Activated gamma-delta T cell treated with anti-CD3 and anti-CD28 coated beads, Interleukin-2, amount 50 U/mL, for 16 hours (primary cell): ENCODE data around the gene SLC22A3.
"Not testable (repeated sequence)": the region's sequence is repeated elsewhere in the genome, so short reads cannot be mapped to it uniquely, and the experiment has no call there.

ENCODE experiments used
- DNase-seq: peaks from one replicate; pipeline ENCODE4 v3.0.0-alpha.2; 2020; ENCODE audit warnings: low read depth

The SLC22A3 gene

GRCh38 chr6:160445130-160445529, 97.0 kb downstream of the SLC22A3 start:
- no peak for DNase-seq

DNA sequence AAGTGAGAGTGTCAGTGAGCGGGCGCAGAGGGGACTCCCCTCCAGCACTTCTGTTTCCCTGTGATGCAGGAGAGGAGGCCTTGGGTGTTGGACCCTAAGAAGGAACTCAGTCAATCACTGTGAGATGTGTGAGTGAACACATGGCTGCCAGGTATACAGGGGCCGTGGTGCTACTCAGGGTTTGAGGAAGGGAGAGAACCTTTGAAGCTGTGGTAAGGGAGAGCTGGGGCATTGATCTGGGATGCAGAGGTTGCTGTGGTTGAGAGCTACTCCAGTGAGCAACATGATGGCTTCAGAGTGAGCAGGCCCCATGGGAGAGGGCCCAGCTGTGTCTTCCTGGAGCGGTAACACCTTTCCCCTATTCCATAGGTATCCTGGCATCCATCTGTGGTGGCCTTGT, 99.2 kb downstream of the SLC22A3 start:
- no peak for DNase-seq

DNA sequence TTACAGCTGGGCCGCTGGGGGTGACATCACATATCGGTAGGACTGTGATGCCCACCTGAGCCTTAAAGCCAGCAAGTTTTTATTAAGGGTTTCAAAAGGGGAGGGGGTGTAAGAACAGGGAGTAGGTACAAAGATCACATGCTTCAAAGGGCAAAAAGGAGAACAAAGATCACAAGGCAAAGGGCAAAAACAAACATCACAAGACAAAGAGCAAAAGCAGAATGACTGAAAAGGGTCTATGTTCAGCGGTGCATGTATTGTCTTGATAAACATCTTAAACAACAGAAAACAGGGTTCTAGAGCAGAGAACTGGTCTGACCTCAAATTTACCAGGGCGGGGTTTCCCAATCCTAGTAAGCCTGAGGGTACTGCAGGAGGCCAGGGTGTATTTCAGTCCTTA, 101.6 kb downstream of the SLC22A3 start:
- DNase-seq: not testable (repeated sequence)

- no peak for DNase-seq
Measured at GRCh38 chr6:160450849-160451248, 102.7 kb downstream of the SLC22A3 start.

DNA sequence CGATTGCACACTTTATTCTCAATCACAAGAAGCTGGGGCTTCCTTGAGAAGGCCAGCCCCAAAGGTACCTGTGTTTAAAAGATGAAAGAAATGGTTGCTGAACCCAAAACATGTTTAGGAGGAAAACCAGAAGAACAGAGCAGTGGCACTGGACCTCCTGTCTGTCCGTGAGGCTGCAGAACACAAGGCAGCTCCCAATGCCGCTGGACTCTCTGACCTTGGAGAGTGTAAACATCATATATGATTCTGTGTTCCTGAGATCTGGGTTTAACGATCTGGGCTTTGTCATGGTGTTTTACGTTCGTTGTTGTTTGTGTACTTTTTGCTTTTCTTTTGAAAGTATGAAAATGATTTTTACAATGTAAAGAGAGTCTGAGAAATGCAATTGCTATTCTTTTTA, 106.1 kb downstream of the SLC22A3 start:
- no peak for DNase-seq

DNA sequence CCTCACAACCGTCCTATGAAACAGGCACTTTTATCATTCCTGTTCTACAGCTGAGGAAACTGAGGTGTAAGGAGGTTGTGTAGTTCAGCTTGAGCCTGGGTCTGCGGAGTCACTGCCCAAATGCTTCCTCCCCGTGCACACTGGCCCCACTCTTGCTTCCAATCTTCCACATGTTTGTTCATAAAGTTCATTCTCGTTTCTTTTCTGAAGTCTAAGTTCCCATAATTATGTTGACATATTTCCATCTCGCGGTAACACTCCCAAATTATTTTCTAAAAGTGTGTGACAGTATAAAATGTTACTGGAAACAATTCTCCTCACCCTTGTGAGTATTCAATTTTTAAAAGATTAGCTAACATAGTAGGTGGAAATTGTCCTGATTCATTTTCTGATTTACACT, 106.9 kb downstream of the SLC22A3 start:
- no peak for DNase-seq

GRCh38 chr6:160455541-160456213, 107.5 kb downstream of the SLC22A3 start:
- peak; percentile 64 for DNase-seq

DNA sequence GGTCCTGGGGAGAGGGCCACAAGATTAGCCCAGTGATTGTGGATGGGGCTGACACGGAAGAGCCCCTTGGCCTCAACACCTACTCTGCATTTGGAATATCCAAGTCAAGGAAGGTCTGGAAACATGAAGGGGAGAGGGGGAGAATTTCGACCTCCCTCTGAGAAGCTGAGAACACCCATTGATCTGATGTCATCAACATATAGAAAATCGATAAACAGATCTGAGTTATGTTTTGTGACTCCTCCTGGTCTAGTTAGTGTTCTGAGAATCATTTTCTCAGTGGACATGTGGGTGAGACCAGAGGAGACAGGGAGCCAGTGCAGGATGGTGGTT, 108.0 kb downstream of the SLC22A3 start:
- no peak for DNase-seq

DNA sequence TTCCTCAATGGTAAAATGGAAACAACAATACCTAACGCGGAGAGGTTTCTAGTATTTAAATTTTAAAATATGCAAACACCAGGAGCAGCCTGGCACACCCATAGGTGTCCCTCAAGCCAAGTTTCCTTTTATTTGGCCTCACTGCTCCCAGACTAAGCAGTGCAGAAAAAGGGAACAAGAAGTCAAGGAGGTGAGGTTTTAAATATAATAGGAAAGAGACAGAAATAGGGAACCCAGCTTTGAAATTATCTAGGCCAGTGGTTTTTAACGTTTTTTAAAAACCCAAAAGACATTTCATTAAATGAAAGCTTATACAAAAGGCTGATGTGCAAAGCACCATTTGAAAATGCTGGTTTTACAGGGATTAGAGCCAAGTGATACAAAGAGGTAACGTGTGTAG, 109.6 kb downstream of the SLC22A3 start:
- no peak for DNase-seq

GRCh38 chr6:160461641-160462040, 113.5 kb downstream of the SLC22A3 start:
- DNase-seq: no peak

DNA sequence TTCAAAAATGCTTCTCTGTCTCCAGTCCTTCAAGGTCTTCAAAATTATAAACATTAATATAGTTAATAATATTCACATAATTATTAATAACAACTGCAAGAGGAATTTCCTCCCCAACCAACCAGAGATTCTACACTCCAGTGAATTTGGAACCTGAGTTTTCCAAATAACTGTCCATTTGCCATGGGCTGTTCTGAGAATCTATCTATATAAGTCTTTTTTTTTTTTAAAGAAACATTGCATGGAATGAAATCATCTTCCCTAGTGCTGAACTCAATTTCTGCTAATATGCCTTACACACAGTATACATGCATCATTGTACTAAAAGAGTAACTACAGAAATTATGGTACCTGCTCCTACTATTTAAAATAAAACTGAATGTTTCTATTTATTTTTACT, 113.9 kb downstream of the SLC22A3 start:
- no peak for DNase-seq

GRCh38 chr6:160462551-160463109, 114.5 kb downstream of the SLC22A3 start:
- DNase-seq: peak; percentile 47

GRCh38 chr6:160464744-160465143, 116.6 kb downstream of the SLC22A3 start:
- DNase-seq: no peak

DNA sequence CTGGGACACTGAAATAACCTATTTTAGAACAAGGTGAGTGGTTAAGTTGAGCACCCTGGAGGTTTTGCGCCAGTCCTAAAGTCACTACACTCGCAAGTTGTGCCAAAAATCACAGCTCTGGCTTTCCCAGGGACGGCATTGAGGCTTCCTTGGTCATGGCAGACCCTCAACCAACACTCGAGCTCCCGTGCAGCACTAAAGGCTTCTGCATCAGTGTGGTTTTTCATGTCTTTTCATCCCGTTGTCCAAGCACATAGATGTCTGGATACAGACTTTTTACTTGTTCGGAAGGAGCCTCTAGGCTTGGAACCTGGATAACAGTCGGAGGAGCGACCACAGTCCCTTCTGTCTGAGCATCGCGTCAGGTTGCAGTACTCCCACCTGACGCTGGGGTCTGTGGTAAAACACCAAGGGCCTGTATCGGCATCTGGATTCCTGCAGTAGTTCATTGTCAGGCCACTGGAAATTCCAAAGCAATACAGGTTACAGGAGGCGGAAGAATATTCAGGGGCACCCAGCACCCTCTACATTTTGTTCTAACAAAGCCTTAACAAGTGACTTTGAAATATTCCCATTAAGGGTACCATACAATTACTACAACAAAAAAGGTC, 119.2 kb downstream of the SLC22A3 start:
- not testable (repeated sequence) for DNase-seq

DNA sequence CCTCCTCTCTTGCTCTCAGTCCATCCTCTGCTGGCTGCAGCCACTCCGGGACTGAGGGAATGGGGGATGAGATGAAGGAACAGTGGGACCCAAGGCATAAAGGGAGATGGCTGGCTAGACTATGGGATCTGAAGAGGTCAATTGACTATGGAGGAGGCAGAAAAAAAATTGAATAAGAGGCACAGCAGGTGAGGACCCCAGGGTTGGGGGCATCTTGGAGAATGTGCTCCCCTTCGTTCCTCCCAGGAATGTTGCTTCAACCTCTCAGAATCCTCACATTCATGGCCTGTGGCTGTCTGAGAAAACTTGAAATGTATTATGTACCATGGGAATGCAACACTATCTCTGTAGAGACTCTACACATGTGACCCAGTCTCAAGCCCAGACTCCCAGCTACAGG, 121.0 kb downstream of the SLC22A3 start:
- no peak for DNase-seq

DNA sequence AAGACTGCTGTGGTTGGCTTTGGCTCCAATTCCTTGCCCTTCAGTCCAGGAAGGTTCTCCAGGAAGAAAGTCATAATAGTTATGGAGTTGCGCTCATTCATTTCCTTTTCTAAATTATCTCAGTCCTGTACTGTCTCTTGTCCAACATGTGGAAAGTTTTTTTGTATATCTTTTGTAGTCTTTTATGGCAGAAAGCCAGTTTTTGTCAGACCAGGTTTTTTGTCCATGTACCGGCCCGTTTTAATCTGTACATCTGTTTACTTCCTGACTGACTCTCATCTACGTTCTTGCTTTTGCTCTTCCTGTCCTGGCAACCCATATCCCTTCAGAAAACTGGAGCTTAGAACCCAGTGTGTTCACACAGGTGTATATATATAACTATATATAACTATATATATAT, 127.9 kb downstream of the SLC22A3 start:
- DNase-seq: not testable (repeated sequence)

DNA sequence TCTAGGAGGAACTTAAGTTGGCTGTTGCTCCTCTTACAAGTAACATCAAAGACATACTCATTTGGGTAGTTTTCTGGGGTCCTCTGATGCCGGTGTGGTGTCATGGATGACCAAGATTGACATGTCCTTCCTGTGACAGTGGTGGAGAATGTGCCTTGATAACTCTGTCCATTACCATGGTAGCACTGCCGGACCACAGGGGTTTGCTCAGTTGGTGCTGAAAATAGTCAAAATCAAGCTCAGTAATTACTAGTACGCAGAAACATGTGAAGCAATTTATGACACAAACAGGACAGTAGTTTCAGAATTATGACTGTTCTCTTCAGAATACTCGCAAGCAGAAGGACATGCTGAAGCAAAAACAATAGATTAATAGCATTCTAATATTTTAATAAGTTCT, 128.9 kb downstream of the SLC22A3 start:
- not testable (repeated sequence) for DNase-seq

DNA sequence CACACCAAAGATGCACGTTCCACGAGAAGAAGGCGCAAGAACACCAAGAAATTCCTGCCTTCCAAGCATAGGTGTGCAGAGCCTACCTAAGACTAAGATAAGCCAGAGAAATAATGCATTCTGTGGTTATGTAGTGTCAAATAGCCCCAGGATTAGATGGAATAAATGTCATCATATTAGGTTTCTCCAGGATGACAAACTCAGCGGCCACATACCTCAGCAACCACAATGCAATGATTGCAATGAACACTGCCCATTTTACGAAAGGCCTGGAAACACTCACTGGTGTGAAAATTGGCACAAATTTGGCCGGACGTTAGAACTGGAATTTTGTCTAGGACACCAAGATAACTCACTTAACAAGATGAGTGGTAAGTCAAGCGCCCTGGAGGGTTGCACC, 129.7 kb downstream of the SLC22A3 start:
- DNase-seq: no peak

DNA sequence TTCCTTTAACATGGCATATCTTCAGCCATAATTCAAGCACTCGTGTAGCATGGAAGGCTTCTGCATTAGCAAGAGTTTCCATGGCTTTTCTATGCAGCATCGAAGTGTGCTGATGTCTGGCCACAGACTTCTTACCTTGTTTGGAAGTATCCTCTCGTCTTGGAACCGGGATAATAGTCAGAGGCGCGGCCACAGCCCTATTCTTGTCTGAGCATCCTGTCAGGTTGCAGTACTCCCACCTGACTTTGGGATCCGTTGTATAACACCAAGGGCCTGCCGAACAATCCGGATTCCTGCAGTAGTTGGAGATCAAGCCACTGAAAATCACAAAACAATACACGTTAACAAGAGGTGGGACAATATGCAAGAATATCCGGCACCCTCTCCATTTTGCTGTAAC, 138.9 kb downstream of the SLC22A3 start:
- DNase-seq: no peak

DNA sequence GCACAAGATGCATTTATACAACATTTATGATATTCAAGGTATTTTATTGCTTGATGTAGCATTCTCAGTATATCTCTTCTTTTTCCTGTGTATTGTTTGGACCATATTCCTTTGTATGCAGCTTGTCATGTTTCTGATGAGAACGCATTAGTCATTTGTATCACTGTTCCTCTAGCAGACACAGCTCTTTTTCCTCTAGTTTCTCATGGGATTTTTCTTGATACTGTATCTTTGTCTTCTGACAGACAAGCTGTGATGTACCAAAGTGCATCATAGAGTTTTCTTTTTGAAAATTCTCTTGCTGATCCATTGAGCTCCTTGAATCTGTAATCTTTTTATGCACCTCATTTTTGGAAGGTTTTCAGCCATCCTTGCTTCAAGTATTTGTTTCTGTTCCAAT, 140.9 kb downstream of the SLC22A3 start:
- DNase-seq: no peak

DNA sequence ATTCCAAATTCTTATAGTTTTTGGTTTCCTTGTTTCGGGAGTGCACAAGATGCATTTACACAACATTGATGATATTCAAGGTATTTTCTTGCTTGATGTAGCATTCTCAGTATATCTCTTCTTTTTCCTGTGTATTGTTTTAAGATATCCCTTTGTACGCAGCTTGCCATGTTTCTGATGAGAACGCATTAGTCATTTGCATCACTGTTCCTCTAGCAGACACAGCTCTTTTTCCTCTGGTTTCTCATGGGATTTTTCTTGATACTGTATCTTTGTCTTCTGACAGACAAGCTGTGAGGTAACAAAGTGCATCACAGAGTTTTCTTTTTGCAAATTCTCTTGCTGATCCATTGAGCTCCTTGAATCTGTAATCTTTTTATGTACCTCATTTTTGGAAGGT, 146.4 kb downstream of the SLC22A3 start:
- no peak for DNase-seq

DNA sequence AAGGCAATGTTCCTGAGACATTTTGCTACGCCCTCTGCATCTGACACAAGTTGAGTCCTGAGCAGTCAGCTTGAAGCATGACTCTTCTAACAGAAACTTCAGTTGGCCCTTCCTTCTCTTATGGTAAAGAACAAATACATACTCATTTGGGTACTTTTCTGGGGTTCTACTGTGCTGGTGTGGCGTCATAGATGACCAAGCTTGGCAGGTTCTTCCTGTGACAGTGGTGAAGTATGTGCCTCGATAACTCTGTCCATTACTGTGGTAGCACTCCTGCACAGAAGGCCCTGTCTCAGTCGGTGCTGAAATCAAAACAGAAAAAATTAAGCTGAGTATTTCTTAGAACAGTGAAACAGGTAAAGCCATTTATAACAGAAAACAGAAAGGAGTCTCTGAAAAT, 152.5 kb downstream of the SLC22A3 start:
- DNase-seq: no peak
